Liver (tissue), 9 donors: ENCODE measurements around the gene OR6A2. TPM values are rescaled to one million over a fixed set of nuclear protein-coding genes. Genes with fewer than 3 reads are reported as not detected.

Source experiments
- DNase-seq: peaks from one replicate; pipeline ENCODE4 v3.0.0-alpha.2; 2017; ENCODE audit warnings: low spot score
- H3K27ac ChIP-seq, 2 donors: one replicate each; pipeline ENCODE4 v1.7.0; 2013; ENCODE audit warnings: inconsistent platforms in 2 of 2, low read length in 2 of 2, control low read depth in 1 of 2, low read depth in 1 of 2, mild to moderate bottlenecking in 1 of 2
- H3K27me3 ChIP-seq, 4 donors: one replicate each; pipeline versions ENCODE4 v1.6.1 to v1.7.0; 2013; ENCODE audit warnings: low read length in 3 of 4, inconsistent platforms in 1 of 4, mild to moderate bottlenecking in 1 of 4, moderate library complexity in 1 of 4; ENCODE audit not compliant: control insufficient read depth in 4 of 4, insufficient read depth in 4 of 4
- H3K36me3 ChIP-seq, 4 donors: one replicate each; pipeline versions ENCODE4 v1.6.1 to v1.7.0; 2013; ENCODE audit warnings: low read length in 3 of 4, mild to moderate bottlenecking in 3 of 4, low read depth in 1 of 4, moderate library complexity in 1 of 4; ENCODE audit not compliant: control insufficient read depth in 4 of 4, insufficient read depth in 3 of 4
- H3K4me1 ChIP-seq, 4 donors: one replicate each; pipeline versions ENCODE4 v1.6.1 to v1.7.0; 2013; ENCODE audit warnings: low read length in 3 of 4, mild to moderate bottlenecking in 3 of 4, moderate library complexity in 1 of 4; ENCODE audit not compliant: control insufficient read depth in 4 of 4, insufficient read depth in 4 of 4
- H3K4me3 ChIP-seq, 3 donors: one replicate each; pipeline versions ENCODE4 v1.6.1 to v1.7.0; 2013; ENCODE audit warnings: low read length in 3 of 3, control low read depth in 1 of 3, low read depth in 1 of 3, mild to moderate bottlenecking in 1 of 3
- H3K9ac ChIP-seq, 2 donors: one replicate each; pipeline ENCODE4 v1.7.0; 2013; ENCODE audit warnings: low read length in 2 of 2, mild to moderate bottlenecking in 2 of 2, moderate library complexity in 2 of 2, control low read depth in 1 of 2, low read depth in 1 of 2
- H3K9me3 ChIP-seq, 4 donors: one replicate each; pipeline versions ENCODE4 v1.6.1 to v1.7.0; 2013; ENCODE audit warnings: low read length in 3 of 4; ENCODE audit not compliant: control insufficient read depth in 4 of 4
- ATF3 ChIP-seq: IDR thresholded peaks from 2 replicates; pipeline ENCODE4 v1.6.1; 2016; ENCODE audit warnings: antibody characterized with exemption
- CTCF ChIP-seq: fragments of 150-350 bp; IDR thresholded peaks from 2 replicates; pipeline ENCODE4 v1.5.1; 2017; ENCODE audit warnings: improper control_type of control experiment, low read depth, low read length; ENCODE audit not compliant: missing input control
- EGR1 ChIP-seq, 2 donors: IDR thresholded peaks; 2 replicates each; pipeline ENCODE4 v1.6.1; 2016 to 2018; ENCODE audit warnings: antibody characterized with exemption in 2 of 2, low read depth in 2 of 2
- HNF4A ChIP-seq, 2 donors: conservative IDR thresholded peaks; 2 replicates each; pipeline ENCODE4 v1.6.1; 2016; ENCODE audit warnings: antibody characterized with exemption in 2 of 2, mild to moderate bottlenecking in 2 of 2
- HNF4G ChIP-seq: IDR thresholded peaks from 2 replicates; pipeline ENCODE4 v1.6.1; 2016; ENCODE audit warnings: antibody characterized with exemption
- JUND ChIP-seq, 2 donors: IDR thresholded peaks; 2 replicates each; pipeline ENCODE4 v1.6.1; 2016; ENCODE audit warnings: antibody characterized with exemption in 2 of 2
- MAX ChIP-seq: IDR thresholded peaks from 2 replicates; pipeline ENCODE4 v1.6.1; 2016; ENCODE audit warnings: antibody characterized with exemption
- NR2F2 ChIP-seq: IDR thresholded peaks from 2 replicates; pipeline ENCODE4 v1.6.1; 2016; ENCODE audit warnings: antibody characterized with exemption
- RAD21 ChIP-seq, 2 donors: IDR thresholded peaks; 2 replicates each; pipeline ENCODE4 v1.6.1; 2016; ENCODE audit warnings: antibody characterized with exemption in 2 of 2, mild to moderate bottlenecking in 2 of 2
- REST ChIP-seq: IDR thresholded peaks from 2 replicates; pipeline ENCODE4 v1.6.1; 2016; ENCODE audit warnings: antibody characterized with exemption, mild to moderate bottlenecking
- SP1 ChIP-seq: IDR thresholded peaks from 2 replicates; pipeline ENCODE4 v1.6.1; 2018; ENCODE audit warnings: antibody characterized with exemption, mild to moderate bottlenecking
- ZBTB33 ChIP-seq: IDR thresholded peaks from 2 replicates; pipeline ENCODE4 v1.6.1; 2016; ENCODE audit warnings: antibody characterized with exemption
- WGBS: extraction: QIAGEN DNeasy Blood & Tissue Kit; methylation state at CpG from one replicate; pipeline ENCODE4 v1.1.7; 2013; 5-methylcytosine and 5-hydroxymethylcytosine counted together
- polyA plus RNA-seq, 2 donors: library from polyadenylated mRNA; stranded (reverse) in 1 of 2; unstranded in 1 of 2; fragments of 200-250 nt in 1 of 2; fragments of >200 nt in 1 of 2; fragmentation: Nextera tagmentation in 1 of 2; extraction: Ambion mirVana in 1 of 2; gene quantifications; one replicate each; pipeline versions ENCODE4 v1.2.1 to v1.2.3, GENCODE V29; 2013 to 2015
- total RNA-seq, 2 donors: library from RNA; depleted of rRNA; stranded (reverse); fragments of >200 nt; gene quantifications; one replicate each; pipeline ENCODE4 v1.2.3, GENCODE V29; 2014
- donor health status: healthy.
- donor health status: healthy.
- donor health status: healthy.
- donor health status: healthy.
- donor health status: healthy.

The OR6A2 gene
- total and polyA plus RNA-seq, 4 donors: 0.08 TPM; not detected in 3

GRCh38 chr11:6771926-6772893 lies 27.3 kb downstream of the OR6A2 start, which contains the start of gene OR2AG2:
Gene OR2AG2, minus strand, starts transcription at chr11:6771976. Its CDS starts 3,019 bp downstream, at chr11:6768957.
- Histone ChIP-seq H3K4me1 (no peaks in the 10 kb centered on the region), H3K27me3 (no peaks in the 10 kb centered on the region), H3K36me3 (no peaks in the 10 kb centered on the region), H3K27ac (no peak within 1 kb of the TSS), H3K9ac (no peak within 1 kb of the TSS), H3K9me3 (no peaks in the 10 kb centered on the region), H3K4me3 (no peak within 1 kb of the TSS)
- WGBS: 68% methylated on average over 4 of the region's 4 CpGs
- DNase-seq: no peak
- no peak for TF ChIP-seq NR2F2
- no peak for TF ChIP-seq EGR1 (IDR thresholded peaks at IDR 0.05; ENCODE audit: low read depth in 2 of 2)
- TF ChIP-seq ATF3: no peak
- no peak for TF ChIP-seq JUND (IDR thresholded peaks at IDR 0.05)
- TF ChIP-seq HNF4A (conservative IDR thresholded peaks at IDR 0.05): no peak

GRCh38 chr11:6757373-6757967 lies 42.0 kb downstream of the OR6A2 start:
- H3K4me1 ChIP-seq: peaks cover 3 to 13% (median 9%) of the 10 kb centered on the region in 4 donors
- WGBS: 50% methylated on average over 2 of the region's 2 CpGs
- no peaks in the 10 kb centered on the region for H3K27me3 ChIP-seq
- TF ChIP-seq MAX (no peak), SP1 (no peak), ATF3 (no peak), HNF4G (no peak), RAD21 (IDR thresholded peaks at IDR 0.05) (peak; percentile 83 to 90), CTCF (peak; percentile 53)
- no peaks in the 10 kb centered on the region for H3K36me3 ChIP-seq
- no peaks in the 10 kb centered on the region for H3K9me3 ChIP-seq
- H3K9ac ChIP-seq: no peak overlapping the region
- H3K27ac ChIP-seq: no peak overlapping the region
- peak; percentile 42 for DNase-seq
- no peak overlapping the region for H3K4me3 ChIP-seq

- H3K4me3 ChIP-seq: peak overlapping the region in 1 of 3 donors; percentile 11
- no peaks in the 10 kb centered on the region for H3K27me3 ChIP-seq
- DNase-seq: no peak
- 41% methylated on average over 1 of the region's 1 CpG for WGBS
- no peak overlapping the region for H3K9ac ChIP-seq
- H3K4me1 ChIP-seq: peaks cover 3 to 13% (median 9%) of the 10 kb centered on the region in 4 donors
- H3K9me3 ChIP-seq: no peaks in the 10 kb centered on the region
- TF ChIP-seq JUND (IDR thresholded peaks at IDR 0.05): no peak
- TF ChIP-seq REST: no peak
- TF ChIP-seq HNF4G: no peak
- TF ChIP-seq NR2F2: no peak
- TF ChIP-seq CTCF: no peak
- no peak for TF ChIP-seq HNF4A (conservative IDR thresholded peaks at IDR 0.05)
- TF ChIP-seq ZBTB33: no peak
- no peak for TF ChIP-seq EGR1 (IDR thresholded peaks at IDR 0.05; ENCODE audit: low read depth in 2 of 2)
- H3K27ac ChIP-seq: no peak overlapping the region
- H3K36me3 ChIP-seq: no peaks in the 10 kb centered on the region
Measured at GRCh38 chr11:6755953-6756347, 43.5 kb downstream of the OR6A2 start.
